Spleen (tissue), 7 donors: Measurements from ENCODE around the gene SPOCK3.

Source experiments
- POLR2A ChIP-seq, 3 donors: fragments of 450-650 bp; IDR thresholded peaks; one replicate each; pipeline ENCODE4 v1.5.1; 2017; ENCODE audit warnings: antibody characterized with exemption in 3 of 3, mild to moderate bottlenecking in 1 of 3
- POLR2AphosphoS5 ChIP-seq, 3 donors: sonication (generic); formaldehyde crosslinking; IDR thresholded peaks; one replicate each; pipeline ENCODE4 v1.5.1; 2017; ENCODE audit warnings: antibody characterized with exemption in 3 of 3
- TF ChIP-seq, protein P1 (sequence below), 11 experiments: fragments of 200-600 bp in 7 of 11; fragments of 450-650 bp in 4 of 11; sonication (generic) in 4 of 11; IDR thresholded peaks in 8 of 11; conservative IDR thresholded peaks in 3 of 11; 1 replicate in 7 of 11; 2 replicates in 4 of 11; pipeline versions ENCODE4 v1.4.0 to v1.8.0; 2016 to 2021; ENCODE audit warnings: antibody characterized with exemption in 11 of 11, inconsistent platforms in 4 of 11, mild to moderate bottlenecking in 1 of 11
- donor health status: DM: no; HTN: no; CAD: no; lungs with moderate emphysema.
- donor health status: DM: no; HTN: no; CAD: no.
- donor health status: DM: no; HTN: no; CAD: no.

- TF ChIP-seq POLR2A (IDR thresholded peaks at IDR 0.05), result no peak
- TF ChIP-seq, protein P1, sequence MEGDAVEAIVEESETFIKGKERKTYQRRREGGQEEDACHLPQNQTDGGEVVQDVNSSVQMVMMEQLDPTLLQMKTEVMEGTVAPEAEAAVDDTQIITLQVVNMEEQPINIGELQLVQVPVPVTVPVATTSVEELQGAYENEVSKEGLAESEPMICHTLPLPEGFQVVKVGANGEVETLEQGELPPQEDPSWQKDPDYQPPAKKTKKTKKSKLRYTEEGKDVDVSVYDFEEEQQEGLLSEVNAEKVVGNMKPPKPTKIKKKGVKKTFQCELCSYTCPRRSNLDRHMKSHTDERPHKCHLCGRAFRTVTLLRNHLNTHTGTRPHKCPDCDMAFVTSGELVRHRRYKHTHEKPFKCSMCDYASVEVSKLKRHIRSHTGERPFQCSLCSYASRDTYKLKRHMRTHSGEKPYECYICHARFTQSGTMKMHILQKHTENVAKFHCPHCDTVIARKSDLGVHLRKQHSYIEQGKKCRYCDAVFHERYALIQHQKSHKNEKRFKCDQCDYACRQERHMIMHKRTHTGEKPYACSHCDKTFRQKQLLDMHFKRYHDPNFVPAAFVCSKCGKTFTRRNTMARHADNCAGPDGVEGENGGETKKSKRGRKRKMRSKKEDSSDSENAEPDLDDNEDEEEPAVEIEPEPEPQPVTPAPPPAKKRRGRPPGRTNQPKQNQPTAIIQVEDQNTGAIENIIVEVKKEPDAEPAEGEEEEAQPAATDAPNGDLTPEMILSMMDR (IDR thresholded peaks at IDR 0.05 in 8 of 11, conservative IDR thresholded peaks at IDR 0.05 in 3 of 11), result no peak
- no peak for TF ChIP-seq POLR2AphosphoS5 (IDR thresholded peaks at IDR 0.05)
Observed at GRCh38 chr4:167190379-167190778, 43.9 kb downstream of the SPOCK3 start.
